HepG2 (cell line): ENCODE measurements around the gene APBB2. TPM values are rescaled to one million over a fixed set of nuclear protein-coding genes. Genes with fewer than 3 reads are reported as not detected.

Source experiments
- ASH2L ChIP-seq: fragments of 300-600, 200-600 bp; sonication (generic); IDR thresholded peaks from 2 replicates; pipeline ENCODE4 v1.7.0; 2017; ENCODE audit warnings: low read depth, mild to moderate bottlenecking, moderate library complexity, mixed read lengths, low read length; ENCODE audit not compliant: insufficient read length
- CCDC6 ChIP-seq: sonication (generic); formaldehyde crosslinking; IDR thresholded peaks from 2 replicates; pipeline ENCODE4 v1.8.1; 2022; ENCODE audit warnings: mild to moderate bottlenecking, missing genetic modification reagents, moderate library complexity
- ETV6 ChIP-seq: sonication (generic); formaldehyde crosslinking; conservative IDR thresholded peaks from 2 replicates; pipeline ENCODE4 v1.4.0; 2020; ENCODE audit warnings: missing genetic modification reagents
- NCOR1 ChIP-seq: fragments of 200-600 bp; sonication (generic); IDR thresholded peaks from 2 replicates; pipeline ENCODE4 v1.7.0; 2017; ENCODE audit warnings: antibody characterized with exemption, low read length, borderline replicate concordance
- ZKSCAN8 ChIP-seq: IDR thresholded peaks from 2 replicates; pipeline ENCODE4 v1.6.1; 2016; ENCODE audit warnings: borderline replicate concordance, missing genetic modification reagents, missing compliant biosample characterization
- ZNF12 ChIP-seq: sonication (generic); formaldehyde crosslinking; IDR thresholded peaks from 2 replicates; pipeline ENCODE4 v1.5.0; 2020; ENCODE audit warnings: missing genetic modification reagents
- ZNF709 ChIP-seq: sonication (generic); formaldehyde crosslinking; IDR thresholded peaks from 2 replicates; pipeline ENCODE4 v1.5.0; 2020; ENCODE audit warnings: mild to moderate bottlenecking, missing genetic modification reagents
- polyA plus RNA-seq, 8 experiments: library from polyadenylated mRNA; depleted of rRNA in 3 of 8; stranded (reverse) in 7 of 8; unstranded in 1 of 8; fragments of >200 nt; fragmentation: Illumina TruSeq in 4 of 8; extraction: Trizol in 4 of 8; gene quantifications; 2 replicates each; pipeline versions ENCODE4 v1.2.1 to v1.2.3, GENCODE V29; 2011 to 2016; ENCODE audit warnings: low read depth in 4 of 8, missing spikeins in 1 of 8, mixed read lengths in 1 of 8; ENCODE audit not compliant: insufficient read depth in 1 of 8
- total RNA-seq, 5 experiments: library from RNA; depleted of rRNA; stranded (reverse); fragments of >200 nt; fragmentation: Illumina TruSeq; extraction: Trizol; gene quantifications; 2 replicates each; pipeline ENCODE4 v1.2.3, GENCODE V29; 2016; ENCODE audit warnings: low read depth in 1 of 5
- TF ChIP-seq, protein P1 (sequence below): sonication (generic); formaldehyde crosslinking; IDR thresholded peaks from 2 replicates; pipeline ENCODE4 v1.5.0; 2020; ENCODE audit warnings: mild to moderate bottlenecking, missing genetic modification reagents, borderline replicate concordance
- TF ChIP-seq, protein P2 (sequence below): sonication (generic); formaldehyde crosslinking; IDR thresholded peaks from 2 replicates; pipeline ENCODE4 v1.5.0; 2020; ENCODE audit warnings: mild to moderate bottlenecking, missing genetic modification reagents
- TF ChIP-seq, protein P3 (sequence below): sonication (generic); formaldehyde crosslinking; IDR thresholded peaks from 2 replicates; pipeline ENCODE4 v1.8.1; 2023; ENCODE audit warnings: mild to moderate bottlenecking, missing genetic modification reagents
- TF ChIP-seq, protein P4 (sequence below): sonication (generic); formaldehyde crosslinking; IDR thresholded peaks from 2 replicates; pipeline ENCODE4 v1.4.0; 2020; ENCODE audit warnings: missing genetic modification reagents

The APBB2 gene
- total and polyA plus RNA-seq, 2 of the 13 experiments (the other 11 are each of a cell fraction or from before 2014, with no cell fraction given): 11.7 to 17.0 TPM

DNA sequence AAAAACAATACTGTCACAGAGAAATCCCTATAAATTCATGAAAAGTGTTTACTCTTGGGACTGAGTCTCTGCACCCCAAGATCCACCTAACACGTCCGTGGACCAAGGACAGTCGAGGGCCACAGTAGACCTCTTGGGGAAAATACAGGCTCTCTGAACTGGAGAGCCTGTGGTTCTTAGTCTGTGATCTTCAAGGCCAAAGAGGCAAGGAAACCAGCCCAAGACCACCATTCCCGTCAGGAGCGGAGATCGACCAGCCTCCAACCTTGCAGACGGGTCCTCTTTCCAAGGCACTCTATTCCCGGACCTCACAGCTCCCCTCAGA, 1.6 kb upstream of the APBB2 start (continued):
- TF ChIP-seq, protein P1, sequence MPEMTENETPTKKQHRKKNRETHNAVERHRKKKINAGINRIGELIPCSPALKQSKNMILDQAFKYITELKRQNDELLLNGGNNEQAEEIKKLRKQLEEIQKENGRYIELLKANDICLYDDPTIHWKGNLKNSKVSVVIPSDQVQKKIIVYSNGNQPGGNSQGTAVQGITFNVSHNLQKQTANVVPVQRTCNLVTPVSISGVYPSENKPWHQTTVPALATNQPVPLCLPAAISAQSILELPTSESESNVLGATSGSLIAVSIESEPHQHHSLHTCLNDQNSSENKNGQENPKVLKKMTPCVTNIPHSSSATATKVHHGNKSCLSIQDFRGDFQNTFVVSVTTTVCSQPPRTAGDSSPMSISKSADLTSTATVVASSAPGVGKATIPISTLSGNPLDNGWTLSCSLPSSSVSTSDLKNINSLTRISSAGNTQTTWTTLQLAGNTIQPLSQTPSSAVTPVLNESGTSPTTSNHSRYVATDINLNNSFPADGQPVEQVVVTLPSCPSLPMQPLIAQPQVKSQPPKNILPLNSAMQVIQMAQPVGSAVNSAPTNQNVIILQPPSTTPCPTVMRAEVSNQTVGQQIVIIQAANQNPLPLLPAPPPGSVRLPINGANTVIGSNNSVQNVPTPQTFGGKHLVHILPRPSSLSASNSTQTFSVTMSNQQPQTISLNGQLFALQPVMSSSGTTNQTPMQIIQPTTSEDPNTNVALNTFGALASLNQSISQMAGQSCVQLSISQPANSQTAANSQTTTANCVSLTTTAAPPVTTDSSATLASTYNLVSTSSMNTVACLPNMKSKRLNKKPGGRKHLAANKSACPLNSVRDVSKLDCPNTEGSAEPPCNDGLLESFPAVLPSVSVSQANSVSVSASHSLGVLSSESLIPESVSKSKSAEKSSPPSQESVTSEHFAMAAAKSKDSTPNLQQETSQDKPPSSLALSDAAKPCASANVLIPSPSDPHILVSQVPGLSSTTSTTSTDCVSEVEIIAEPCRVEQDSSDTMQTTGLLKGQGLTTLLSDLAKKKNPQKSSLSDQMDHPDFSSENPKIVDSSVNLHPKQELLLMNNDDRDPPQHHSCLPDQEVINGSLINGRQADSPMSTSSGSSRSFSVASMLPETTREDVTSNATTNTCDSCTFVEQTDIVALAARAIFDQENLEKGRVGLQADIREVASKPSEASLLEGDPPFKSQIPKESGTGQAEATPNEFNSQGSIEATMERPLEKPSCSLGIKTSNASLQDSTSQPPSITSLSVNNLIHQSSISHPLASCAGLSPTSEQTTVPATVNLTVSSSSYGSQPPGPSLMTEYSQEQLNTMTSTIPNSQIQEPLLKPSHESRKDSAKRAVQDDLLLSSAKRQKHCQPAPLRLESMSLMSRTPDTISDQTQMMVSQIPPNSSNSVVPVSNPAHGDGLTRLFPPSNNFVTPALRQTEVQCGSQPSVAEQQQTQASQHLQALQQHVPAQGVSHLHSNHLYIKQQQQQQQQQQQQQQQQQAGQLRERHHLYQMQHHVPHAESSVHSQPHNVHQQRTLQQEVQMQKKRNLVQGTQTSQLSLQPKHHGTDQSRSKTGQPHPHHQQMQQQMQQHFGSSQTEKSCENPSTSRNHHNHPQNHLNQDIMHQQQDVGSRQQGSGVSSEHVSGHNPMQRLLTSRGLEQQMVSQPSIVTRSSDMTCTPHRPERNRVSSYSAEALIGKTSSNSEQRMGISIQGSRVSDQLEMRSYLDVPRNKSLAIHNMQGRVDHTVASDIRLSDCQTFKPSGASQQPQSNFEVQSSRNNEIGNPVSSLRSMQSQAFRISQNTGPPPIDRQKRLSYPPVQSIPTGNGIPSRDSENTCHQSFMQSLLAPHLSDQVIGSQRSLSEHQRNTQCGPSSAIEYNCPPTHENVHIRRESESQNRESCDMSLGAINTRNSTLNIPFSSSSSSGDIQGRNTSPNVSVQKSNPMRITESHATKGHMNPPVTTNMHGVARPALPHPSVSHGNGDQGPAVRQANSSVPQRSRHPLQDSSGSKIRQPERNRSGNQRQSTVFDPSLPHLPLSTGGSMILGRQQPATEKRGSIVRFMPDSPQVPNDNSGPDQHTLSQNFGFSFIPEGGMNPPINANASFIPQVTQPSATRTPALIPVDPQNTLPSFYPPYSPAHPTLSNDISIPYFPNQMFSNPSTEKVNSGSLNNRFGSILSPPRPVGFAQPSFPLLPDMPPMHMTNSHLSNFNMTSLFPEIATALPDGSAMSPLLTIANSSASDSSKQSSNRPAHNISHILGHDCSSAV (CRISPR knock-in tag): no peak
- TF ChIP-seq ASH2L (peak; percentile 0), NCOR1 (no peak), ZKSCAN8 (CRISPR knock-in tag) (no peak), CCDC6 (no peak), ZNF709 (no peak), ETV6 (CRISPR knock-in tag) (no peak), ZNF12 (CRISPR knock-in tag) (no peak)
- TF ChIP-seq, protein P2, sequence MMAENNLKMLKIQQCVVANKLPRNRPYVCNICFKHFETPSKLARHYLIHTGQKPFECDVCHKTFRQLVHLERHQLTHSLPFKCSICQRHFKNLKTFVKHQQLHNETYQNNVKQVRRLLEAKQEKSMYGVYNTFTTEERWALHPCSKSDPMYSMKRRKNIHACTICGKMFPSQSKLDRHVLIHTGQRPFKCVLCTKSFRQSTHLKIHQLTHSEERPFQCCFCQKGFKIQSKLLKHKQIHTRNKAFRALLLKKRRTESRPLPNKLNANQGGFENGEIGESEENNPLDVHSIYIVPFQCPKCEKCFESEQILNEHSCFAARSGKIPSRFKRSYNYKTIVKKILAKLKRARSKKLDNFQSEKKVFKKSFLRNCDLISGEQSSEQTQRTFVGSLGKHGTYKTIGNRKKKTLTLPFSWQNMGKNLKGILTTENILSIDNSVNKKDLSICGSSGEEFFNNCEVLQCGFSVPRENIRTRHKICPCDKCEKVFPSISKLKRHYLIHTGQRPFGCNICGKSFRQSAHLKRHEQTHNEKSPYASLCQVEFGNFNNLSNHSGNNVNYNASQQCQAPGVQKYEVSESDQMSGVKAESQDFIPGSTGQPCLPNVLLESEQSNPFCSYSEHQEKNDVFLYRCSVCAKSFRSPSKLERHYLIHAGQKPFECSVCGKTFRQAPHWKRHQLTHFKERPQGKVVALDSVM (CRISPR knock-in tag): no peak
- TF ChIP-seq, protein P3, sequence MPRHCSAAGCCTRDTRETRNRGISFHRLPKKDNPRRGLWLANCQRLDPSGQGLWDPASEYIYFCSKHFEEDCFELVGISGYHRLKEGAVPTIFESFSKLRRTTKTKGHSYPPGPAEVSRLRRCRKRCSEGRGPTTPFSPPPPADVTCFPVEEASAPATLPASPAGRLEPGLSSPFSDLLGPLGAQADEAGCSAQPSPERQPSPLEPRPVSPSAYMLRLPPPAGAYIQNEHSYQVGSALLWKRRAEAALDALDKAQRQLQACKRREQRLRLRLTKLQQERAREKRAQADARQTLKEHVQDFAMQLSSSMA (CRISPR knock-in tag): no peak
- TF ChIP-seq, protein P4, sequence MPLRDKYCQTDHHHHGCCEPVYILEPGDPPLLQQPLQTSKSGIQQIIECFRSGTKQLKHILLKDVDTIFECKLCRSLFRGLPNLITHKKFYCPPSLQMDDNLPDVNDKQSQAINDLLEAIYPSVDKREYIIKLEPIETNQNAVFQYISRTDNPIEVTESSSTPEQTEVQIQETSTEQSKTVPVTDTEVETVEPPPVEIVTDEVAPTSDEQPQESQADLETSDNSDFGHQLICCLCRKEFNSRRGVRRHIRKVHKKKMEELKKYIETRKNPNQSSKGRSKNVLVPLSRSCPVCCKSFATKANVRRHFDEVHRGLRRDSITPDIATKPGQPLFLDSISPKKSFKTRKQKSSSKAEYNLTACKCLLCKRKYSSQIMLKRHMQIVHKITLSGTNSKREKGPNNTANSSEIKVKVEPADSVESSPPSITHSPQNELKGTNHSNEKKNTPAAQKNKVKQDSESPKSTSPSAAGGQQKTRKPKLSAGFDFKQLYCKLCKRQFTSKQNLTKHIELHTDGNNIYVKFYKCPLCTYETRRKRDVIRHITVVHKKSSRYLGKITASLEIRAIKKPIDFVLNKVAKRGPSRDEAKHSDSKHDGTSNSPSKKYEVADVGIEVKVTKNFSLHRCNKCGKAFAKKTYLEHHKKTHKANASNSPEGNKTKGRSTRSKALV (CRISPR knock-in tag): 0 out of 2 replicates have a peak, but pooled peaks have one; percentile 7
